GM18507 (cell line): ENCODE data around the gene KIRREL3.

Source experiments
- DNase-seq: peaks from one replicate; pipeline ENCODE4 v3.0.0; 2011; ENCODE audit warnings: low read depth; ENCODE audit not compliant: insufficient read length; ENCODE audit errors: extremely low spot score
- FAIRE-seq: peaks from 2 replicates; lab custom pipeline; 2011; peaks lifted over from hg19 to GRCh38; lab: Jason Lieb, UNC

The KIRREL3 gene

GRCh38 chr11:126634963-126635362, 365.6 kb downstream of the KIRREL3 start:
- no peak for FAIRE-seq
- DNase-seq: no peak

- no peak for DNase-seq
- no peak for FAIRE-seq
Observed at GRCh38 chr11:126633330-126633729, 367.2 kb downstream of the KIRREL3 start.

GRCh38 chr11:126630893-126631798, 369.4 kb downstream of the KIRREL3 start:
- DNase-seq: no peak
- FAIRE-seq: no peak

- no peak for FAIRE-seq
- no peak for DNase-seq
Observed at GRCh38 chr11:126630488-126630887, 370.1 kb downstream of the KIRREL3 start.

- FAIRE-seq (no peak), DNase-seq (no peak)
Observed at GRCh38 chr11:126628790-126629621, 371.6 kb downstream of the KIRREL3 start.

GRCh38 chr11:126628450-126628789, 372.1 kb downstream of the KIRREL3 start:
- DNase-seq: no peak
- no peak for FAIRE-seq

- FAIRE-seq (no peak), DNase-seq (no peak)
Observed at GRCh38 chr11:126627421-126627820, 373.1 kb downstream of the KIRREL3 start.

GRCh38 chr11:126624506-126624905, 376.1 kb downstream of the KIRREL3 start:
- DNase-seq: no peak
- FAIRE-seq: no peak

GRCh38 chr11:126619516-126619915, 381.1 kb downstream of the KIRREL3 start:
- FAIRE-seq: no peak
- DNase-seq: no peak

GRCh38 chr11:126615845-126616244, 384.7 kb downstream of the KIRREL3 start:
- DNase-seq (no peak), FAIRE-seq (no peak)

- no peak for FAIRE-seq
- no peak for DNase-seq
Observed at GRCh38 chr11:126613272-126613671, 387.3 kb downstream of the KIRREL3 start.

GRCh38 chr11:126612671-126613070, 387.9 kb downstream of the KIRREL3 start:
- FAIRE-seq: no peak
- no peak for DNase-seq

GRCh38 chr11:126611438-126611837, 389.1 kb downstream of the KIRREL3 start:
- DNase-seq: no peak
- FAIRE-seq: no peak

- FAIRE-seq (no peak), DNase-seq (no peak)
Observed at GRCh38 chr11:126608658-126609057, 391.9 kb downstream of the KIRREL3 start.

GRCh38 chr11:126607776-126608541, 392.6 kb downstream of the KIRREL3 start:
- no peak for DNase-seq
- FAIRE-seq: no peak

GRCh38 chr11:126607374-126607773, 393.2 kb downstream of the KIRREL3 start:
- FAIRE-seq (peak; percentile 18), DNase-seq (peak; percentile 11)

GRCh38 chr11:126606484-126606883, 394.1 kb downstream of the KIRREL3 start:
- DNase-seq (no peak), FAIRE-seq (no peak)

GRCh38 chr11:126604461-126604860, 396.1 kb downstream of the KIRREL3 start:
- no peak for DNase-seq
- no peak for FAIRE-seq

GRCh38 chr11:126603486-126603885, 397.1 kb downstream of the KIRREL3 start:
- DNase-seq (no peak), FAIRE-seq (no peak)

GRCh38 chr11:126602993-126603392, 397.6 kb downstream of the KIRREL3 start:
- DNase-seq (no peak), FAIRE-seq (no peak)
